Ovary (tissue), 9 donors: ENCODE results near the gene CST6. TPM values are rescaled to one million over a fixed set of nuclear protein-coding genes. Genes with fewer than 3 reads are reported as not detected.
A peak's percentile ranks its signal among the peaks of the same experiment; 100 is the strongest.

Experiments used
- DNase-seq, 5 donors: peaks; one replicate each; pipeline ENCODE4 v3.0.0-alpha.2; 2019 to 2020
- H3K27ac ChIP-seq, 2 donors: fragments of 200-600 bp; one replicate each; pipeline versions ENCODE4 v1.5.1 to v1.8.0; 2019 to 2022
- H3K27me3 ChIP-seq: fragments of 200-600 bp; one replicate; pipeline ENCODE4 v1.8.0; 2022
- H3K36me3 ChIP-seq: fragments of 200-600 bp; sonication (generic); one replicate; pipeline ENCODE4 v1.5.1; 2019
- H3K4me1 ChIP-seq: one replicate; pipeline ENCODE4 v1.8.1; 2013; ENCODE audit warnings: mild to moderate bottlenecking, moderate library complexity; ENCODE audit not compliant: insufficient read depth
- H3K4me3 ChIP-seq: fragments of 200-600 bp; sonication (generic); one replicate; pipeline ENCODE4 v1.5.1; 2017
- H3K9me3 ChIP-seq, 2 donors: fragments of 200-600 bp in 1 of 2; sonication (generic) in 1 of 2; one replicate each; pipeline versions ENCODE4 v1.5.1 to v1.8.1; 2013 to 2019; ENCODE audit warnings: mild to moderate bottlenecking in 1 of 2, moderate library complexity in 1 of 2
- CTCF ChIP-seq, 3 donors: fragments of 450-650 bp in 2 of 3; fragments of 200-600 bp in 1 of 3; IDR thresholded peaks; one replicate each; pipeline versions ENCODE4 v1.5.1 to v1.8.0; 2016 to 2022; ENCODE audit warnings: antibody characterized with exemption in 3 of 3, mild to moderate bottlenecking in 1 of 3
- EP300 ChIP-seq: sonication (generic); formaldehyde crosslinking; IDR thresholded peaks from one replicate; pipeline ENCODE4 v1.6.1; 2017; ENCODE audit warnings: antibody characterized with exemption
- POLR2A ChIP-seq: fragments of 450-650 bp; IDR thresholded peaks from one replicate; pipeline ENCODE4 v1.6.1; 2017; ENCODE audit warnings: antibody characterized with exemption, mild to moderate bottlenecking, moderate library complexity
- WGBS, 3 donors: extraction: QIAGEN DNeasy Blood & Tissue Kit in 1 of 3; methylation state at CpG; one replicate each; pipeline versions ENCODE4 v1.1.5 to v1.1.7; 2013 to 2017; 5-methylcytosine and 5-hydroxymethylcytosine counted together
- intact Hi-C, 4 donors: fragments of 100-400 bp; cut with DNase I; formaldehyde crosslinking; loops; one replicate each; pipeline versions ENCODE4 v1.11.0 to v1.15.1; 2022 to 2023
- polyA plus RNA-seq, 2 donors: library from polyadenylated mRNA; stranded (reverse); fragments of 200-250 nt in 1 of 2; fragments of 350-450 nt in 1 of 2; fragmentation: Illumina TruSeq in 1 of 2; extraction: RNeasy Lipid Tissue Mini Kit (QIAGEN cat#74804) in 1 of 2; gene quantifications; one replicate each; pipeline ENCODE4 v1.2.3, GENCODE V29; 2013 to 2014
- total RNA-seq, 7 donors: library from RNA; depleted of rRNA in 2 of 7; stranded (reverse); fragments of >200 nt in 2 of 7; fragmentation: NEBNext Ultra II Directional in 3 of 7; extraction: Animal tissue kit (Norgen Biotek cat#: 25700) in 3 of 7; gene quantifications; one replicate each; pipeline versions ENCODE4 v1.1.0 to v1.2.4, GENCODE V29; 2016 to 2023
- donor health status: DM: no; HTN: no; CAD: no; lungs with moderate emphysema.
- donor health status: DM: no; HTN: no; CAD: no.
- donor health status: Bipolar disorder and iron deficiency.
- donor health status: DM: yes; HTN: yes; CAD: no.
- donor health status: DM: no; HTN: no; CAD: no.
- donor health status: DM: yes; HTN: yes; CAD: no.

Gene CST6
- total and polyA plus RNA-seq, 9 donors = 0.30 to 25.4 (median 0.66) TPM; not detected in 3

- peak within 1 kb of the TSS; percentile 31 to 92 for H3K27ac ChIP-seq
- intact Hi-C loops = no loop called here
- WGBS, 3 donors = 0% methylated on average over 79 to 84 of the region's 84 CpGs
- peak within 1 kb of the TSS; percentile 100 for H3K4me3 ChIP-seq
- TF ChIP-seq POLR2A (peak; percentile 50), EP300 (no peak)
- peak; percentile 95 to 98 (median 96) for DNase-seq
- no peaks in the 10 kb centered on the region for H3K36me3 ChIP-seq
- no peaks in the 10 kb centered on the region for H3K27me3 ChIP-seq
- no peaks in the 10 kb centered on the region for H3K9me3 ChIP-seq
- H3K4me1 ChIP-seq = peaks cover 4% of the 10 kb centered on the region
Observed at GRCh38 chr11:66051766-66052663, 40.2 kb downstream of the CST6 start, which contains the start of gene SF3B2. Gene SF3B2, plus strand, starts transcription at chr11:66052364. Its CDS starts 21 bp downstream, at chr11:66052385.

GRCh38 chr11:66052664-66052982, 40.8 kb downstream of the CST6 start:
- H3K4me1 ChIP-seq = peaks cover 4% of the 10 kb centered on the region
- intact Hi-C loops = no loop called here
- DNase-seq = no peak

GRCh38 chr11:66055021-66055420, 43.2 kb downstream of the CST6 start:
- no peak overlapping the region for H3K27ac ChIP-seq
- H3K4me3 ChIP-seq = no peak overlapping the region
- no peak for DNase-seq
- TF ChIP-seq CTCF (IDR thresholded peaks at IDR 0.05) (no peak), EP300 (no peak), POLR2A (no peak)
- H3K9me3 ChIP-seq = no peaks in the 10 kb centered on the region
- intact Hi-C loops = no loop called here
- no peaks in the 10 kb centered on the region for H3K36me3 ChIP-seq
- whole genome bisulfite sequencing, 3 donors = 87 to 91% (median 88%) methylated on average over 7 of the region's 7 CpGs
- H3K27me3 ChIP-seq = no peaks in the 10 kb centered on the region
- H3K4me1 ChIP-seq = peaks cover 4% of the 10 kb centered on the region

More at GRCh38 chr11:66052664-66052982, 40.8 kb downstream of the CST6 start:
- H3K27me3 ChIP-seq = no peaks in the 10 kb centered on the region
- no peaks in the 10 kb centered on the region for H3K9me3 ChIP-seq
- H3K4me3 ChIP-seq = peak overlapping the region; percentile 100
- peak overlapping the region in 1 of 2 donors; percentile 92 for H3K27ac ChIP-seq
- WGBS, 3 donors = 1% methylated on average over 17 of the region's 17 CpGs
- no peaks in the 10 kb centered on the region for H3K36me3 ChIP-seq
- TF ChIP-seq CTCF (IDR thresholded peaks at IDR 0.05) (no peak), EP300 (no peak), POLR2A (no peak)

GRCh38 chr11:66056501-66056900, 44.7 kb downstream of the CST6 start:
- no peaks in the 10 kb centered on the region for H3K36me3 ChIP-seq
- no peak overlapping the region for H3K4me3 ChIP-seq
- peaks cover 4% of the 10 kb centered on the region for H3K4me1 ChIP-seq
- H3K27ac ChIP-seq = no peak overlapping the region
- intact Hi-C loops = loop anchor here in 1 of 4 donors (2.0 kb wide), 1 partner anchor 62 kb away; no protein-coding TSS in a partner anchor
- H3K9me3 ChIP-seq = no peaks in the 10 kb centered on the region
- DNase-seq = no peak
- H3K27me3 ChIP-seq = no peaks in the 10 kb centered on the region
- WGBS, 3 donors = 35 to 39% (median 38%) methylated on average over 7 of the region's 7 CpGs
- TF ChIP-seq CTCF (IDR thresholded peaks at IDR 0.05) (no peak), EP300 (no peak), POLR2A (no peak)
